ENCODE data around the gene CBLN3.

The CBLN3 gene

DNA sequence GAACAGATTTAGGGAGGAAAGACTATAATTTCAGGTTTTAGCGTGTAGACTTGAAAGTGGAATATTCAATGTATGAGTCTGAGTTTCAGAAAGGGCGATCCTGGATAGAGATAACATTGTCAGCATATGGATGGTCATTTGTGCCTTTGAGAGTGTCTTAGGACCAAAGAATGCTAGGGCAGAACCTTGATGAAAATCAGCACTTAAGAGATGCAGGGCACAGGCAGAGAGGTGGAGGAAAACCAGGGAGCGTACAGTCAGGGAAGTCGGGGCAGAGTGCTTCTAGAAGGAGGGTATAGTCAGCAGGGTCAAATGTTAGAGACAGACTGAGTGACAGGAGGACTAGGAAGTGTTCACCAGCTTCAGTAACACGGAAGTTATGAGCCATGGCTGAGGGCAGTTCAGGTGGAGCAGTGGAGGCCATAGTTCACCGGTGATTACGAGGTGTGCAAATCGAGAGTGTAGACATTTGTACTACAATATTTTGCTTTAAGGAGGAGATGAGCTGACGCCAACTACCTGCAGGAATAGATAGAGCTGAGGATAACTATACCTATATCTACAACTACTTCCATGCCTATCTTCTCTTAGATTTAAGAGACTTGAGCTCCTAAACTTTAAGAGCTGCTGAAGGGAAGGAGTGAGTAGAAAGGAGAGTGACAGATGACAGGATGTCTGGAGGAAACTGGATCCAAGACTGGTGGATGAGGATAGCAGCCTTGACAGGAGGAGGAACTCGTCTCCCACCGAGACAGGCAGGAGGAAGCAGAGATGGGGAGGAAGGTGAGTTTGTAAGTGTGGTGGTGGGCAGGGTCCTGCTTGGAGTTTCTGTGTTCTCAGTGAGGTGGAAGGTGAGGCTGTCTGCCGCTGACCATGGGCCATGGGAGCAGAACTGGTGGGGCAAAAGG, 6.5 kb downstream of the CBLN3 start:
- DNase-seq = no peak

GRCh38 chr14:24422261-24422660, 7.2 kb downstream of the CBLN3 start:
- DNase-seq = no peak

DNA sequence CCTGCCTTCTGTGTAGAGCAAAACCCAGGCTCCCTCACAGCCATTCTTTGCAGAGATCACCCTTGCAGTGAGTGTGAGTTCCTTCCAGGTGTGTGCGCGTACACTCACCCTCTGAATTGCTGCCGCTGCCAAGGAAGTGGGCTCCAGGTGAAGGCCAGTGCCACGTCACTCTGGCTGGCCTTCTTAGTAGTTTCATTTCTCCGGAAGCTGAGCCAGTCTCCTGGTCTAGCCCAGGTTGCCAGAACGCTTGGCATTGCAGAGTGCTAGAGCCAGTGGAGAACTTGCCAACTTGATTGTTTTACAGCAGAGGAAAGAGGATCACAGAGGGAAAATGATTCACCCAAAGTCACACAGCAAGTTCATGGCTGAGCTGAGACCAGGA, 11.0 kb downstream of the CBLN3 start:
- no peak for DNase-seq

DNA sequence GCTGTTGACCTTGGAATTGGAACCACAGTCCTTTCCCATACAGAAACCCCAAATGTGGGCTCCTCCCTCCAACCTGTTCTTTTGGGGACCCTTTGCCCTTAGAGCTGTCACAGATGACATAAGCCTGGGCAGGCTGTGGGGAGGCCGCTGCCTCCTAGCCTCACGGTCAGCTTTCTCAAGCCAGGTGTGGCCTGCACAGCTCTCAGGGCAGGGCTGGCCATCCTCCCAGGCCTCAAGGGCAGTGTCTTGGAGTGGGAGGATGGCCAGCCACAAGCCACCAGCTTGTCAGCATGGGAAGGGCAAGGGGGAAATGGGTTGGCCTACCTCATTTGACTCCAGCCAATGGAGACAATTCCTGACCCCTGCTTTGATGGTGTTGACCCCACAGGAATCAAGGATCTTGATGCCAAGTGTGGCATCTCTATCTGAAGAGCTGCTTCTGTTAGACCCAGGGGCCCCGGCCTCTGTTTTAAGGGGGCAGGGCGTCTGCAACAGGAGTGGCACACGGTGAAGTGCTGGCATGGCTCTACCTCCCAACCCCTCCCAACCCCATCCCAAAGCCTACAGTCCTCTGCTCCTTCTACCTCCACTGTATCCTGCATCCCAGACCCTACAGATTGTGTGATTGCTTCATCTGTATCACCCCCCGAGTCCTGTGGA, 11.5 kb downstream of the CBLN3 start:
- DNase-seq = no peak

DNA sequence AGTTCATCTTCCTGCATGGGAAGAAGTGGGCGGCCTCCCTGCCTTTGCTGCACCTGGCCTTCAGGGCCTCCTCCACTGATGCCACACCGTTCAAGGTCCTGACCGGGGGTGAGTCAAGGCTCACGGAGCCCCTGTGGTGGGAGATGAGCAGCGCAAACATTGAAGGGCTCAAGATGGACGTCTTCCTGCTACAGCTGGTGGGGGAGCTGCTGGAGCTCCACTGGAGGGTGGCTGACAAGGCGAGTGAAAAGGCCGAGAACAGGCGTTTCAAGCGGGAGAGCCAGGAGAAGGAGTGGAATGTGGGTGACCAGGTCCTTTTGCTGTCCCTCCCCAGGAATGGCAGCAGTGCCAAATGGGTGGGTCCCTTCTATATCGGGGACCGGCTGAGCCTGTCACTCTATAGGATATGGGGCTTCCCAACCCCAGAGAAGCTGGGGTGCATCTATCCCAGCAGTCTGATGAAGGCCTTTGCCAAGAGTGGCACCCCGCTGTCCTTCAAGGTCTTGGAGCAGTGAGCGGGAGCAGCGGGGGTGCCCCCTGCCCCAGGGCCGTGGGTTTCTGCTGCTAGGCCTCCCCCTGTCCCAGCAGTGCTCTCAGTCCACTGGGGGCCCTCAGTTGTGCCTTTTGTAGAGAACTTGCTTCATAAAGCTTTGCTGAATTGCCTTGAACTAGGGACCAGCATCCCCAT, 12.4 kb downstream of the CBLN3 start:
- no peak for DNase-seq

DNA sequence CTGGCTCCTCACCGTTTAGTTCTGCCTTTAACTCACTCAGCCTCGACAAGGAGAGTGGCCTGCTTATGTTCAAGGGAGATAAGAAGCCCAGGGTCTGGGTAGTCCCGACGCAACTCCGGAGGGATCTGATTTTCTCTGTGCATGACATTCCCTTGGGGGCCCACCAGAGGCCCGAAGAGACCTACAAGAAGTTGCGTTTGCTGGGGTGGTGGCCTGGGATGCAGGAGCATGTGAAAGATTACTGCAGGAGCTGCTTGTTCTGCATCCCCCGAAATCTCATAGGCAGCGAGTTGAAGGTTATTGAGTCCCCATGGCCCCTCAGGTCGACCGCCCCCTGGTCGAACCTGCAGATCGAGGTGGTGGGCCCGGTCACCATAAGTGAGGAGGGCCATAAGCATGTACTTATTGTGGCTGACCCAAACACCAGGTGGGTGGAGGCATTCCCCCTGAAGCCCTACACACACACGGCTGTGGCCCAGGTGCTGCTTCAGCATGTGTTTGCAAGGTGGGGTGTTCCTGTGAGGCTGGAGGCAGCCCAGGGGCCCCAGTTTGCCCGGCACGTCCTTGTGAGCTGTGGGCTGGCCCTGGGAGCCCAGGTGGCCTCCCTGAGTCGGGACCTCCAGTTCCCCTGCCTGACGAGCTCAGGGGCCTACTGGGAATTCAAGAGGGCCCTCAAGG, 13.1 kb downstream of the CBLN3 start:
- no peak for DNase-seq

DNA sequence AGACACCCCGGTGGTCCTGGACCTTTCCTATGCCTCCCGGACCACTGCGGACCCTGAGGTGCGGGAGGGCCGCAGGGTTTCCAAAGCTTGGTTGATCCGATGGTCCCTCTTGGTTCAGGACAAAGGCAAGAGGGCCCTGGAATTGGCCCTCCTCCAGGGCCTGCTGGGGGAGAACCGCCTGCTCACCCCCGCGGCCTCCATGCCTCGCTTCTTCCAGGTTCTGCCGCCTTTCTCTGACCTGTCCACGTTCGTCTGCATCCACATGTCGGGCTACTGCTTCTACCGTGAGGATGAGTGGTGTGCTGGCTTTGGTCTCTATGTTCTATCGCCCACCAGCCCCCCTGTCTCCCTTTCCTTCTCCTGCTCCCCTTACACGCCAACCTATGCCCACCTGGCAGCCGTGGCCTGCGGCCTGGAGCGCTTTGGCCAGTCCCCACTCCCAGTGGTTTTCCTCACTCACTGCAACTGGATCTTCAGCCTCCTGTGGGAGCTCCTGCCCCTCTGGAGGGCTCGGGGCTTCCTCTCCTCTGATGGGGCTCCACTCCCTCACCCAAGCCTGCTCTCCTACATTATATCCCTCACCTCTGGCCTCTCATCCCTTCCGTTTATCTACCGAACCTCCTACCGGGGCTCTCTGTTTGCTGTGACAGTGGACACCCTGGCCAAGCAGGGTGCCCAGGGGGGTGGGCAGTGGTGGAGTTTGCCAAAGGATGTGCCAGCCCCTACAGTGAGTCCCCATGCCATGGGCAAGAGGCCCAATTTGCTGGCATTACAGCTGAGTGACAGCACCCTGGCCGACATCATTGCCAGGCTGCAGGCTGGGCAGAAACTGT, 13.8 kb downstream of the CBLN3 start:
- DNase-seq = no peak

DNA sequence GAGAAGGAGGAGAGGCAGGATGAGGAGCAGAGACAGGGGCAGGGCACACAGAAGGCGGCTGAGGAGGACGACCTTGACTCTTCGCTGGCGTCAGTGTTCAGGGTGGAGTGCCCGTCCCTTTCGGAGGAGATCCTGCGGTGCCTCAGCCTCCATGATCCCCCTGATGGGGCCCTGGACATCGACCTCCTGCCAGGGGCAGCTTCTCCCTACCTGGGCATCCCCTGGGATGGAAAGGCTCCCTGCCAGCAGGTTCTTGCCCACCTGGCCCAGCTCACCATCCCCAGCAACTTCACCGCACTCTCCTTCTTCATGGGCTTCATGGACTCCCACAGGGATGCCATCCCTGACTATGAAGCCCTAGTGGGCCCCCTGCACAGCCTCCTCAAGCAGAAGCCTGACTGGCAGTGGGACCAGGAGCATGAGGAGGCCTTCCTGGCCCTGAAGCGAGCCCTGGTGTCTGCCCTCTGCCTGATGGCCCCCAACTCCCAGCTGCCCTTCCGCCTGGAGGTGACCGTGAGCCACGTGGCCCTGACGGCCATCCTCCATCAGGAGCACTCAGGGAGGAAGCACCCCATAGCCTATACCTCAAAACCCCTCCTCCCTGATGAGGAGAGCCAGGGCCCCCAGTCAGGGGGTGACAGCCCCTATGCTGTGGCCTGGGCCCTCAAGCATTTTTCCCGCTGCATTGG, 14.6 kb downstream of the CBLN3 start:
- DNase-seq = no peak

DNA sequence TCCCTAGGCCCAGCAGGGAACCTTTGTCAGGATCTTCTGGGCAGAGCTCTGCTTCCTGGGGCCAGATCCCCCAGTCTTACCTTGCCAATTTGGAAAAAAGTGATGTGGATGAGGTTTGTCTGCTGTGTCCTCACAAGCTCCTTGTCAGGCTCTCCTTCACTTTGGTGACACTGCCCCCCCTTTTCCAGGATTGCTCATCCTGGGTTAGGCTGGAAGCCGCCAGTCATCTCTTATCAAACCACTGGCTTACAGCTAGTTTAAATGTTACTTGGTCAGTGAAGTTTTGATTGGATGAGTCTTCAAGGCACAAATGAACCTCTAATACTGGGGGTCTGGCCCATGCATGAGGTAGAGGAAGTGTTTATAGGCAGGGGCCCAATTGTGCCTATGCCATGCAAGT, 15.4 kb downstream of the CBLN3 start:
- no peak for DNase-seq

DNA sequence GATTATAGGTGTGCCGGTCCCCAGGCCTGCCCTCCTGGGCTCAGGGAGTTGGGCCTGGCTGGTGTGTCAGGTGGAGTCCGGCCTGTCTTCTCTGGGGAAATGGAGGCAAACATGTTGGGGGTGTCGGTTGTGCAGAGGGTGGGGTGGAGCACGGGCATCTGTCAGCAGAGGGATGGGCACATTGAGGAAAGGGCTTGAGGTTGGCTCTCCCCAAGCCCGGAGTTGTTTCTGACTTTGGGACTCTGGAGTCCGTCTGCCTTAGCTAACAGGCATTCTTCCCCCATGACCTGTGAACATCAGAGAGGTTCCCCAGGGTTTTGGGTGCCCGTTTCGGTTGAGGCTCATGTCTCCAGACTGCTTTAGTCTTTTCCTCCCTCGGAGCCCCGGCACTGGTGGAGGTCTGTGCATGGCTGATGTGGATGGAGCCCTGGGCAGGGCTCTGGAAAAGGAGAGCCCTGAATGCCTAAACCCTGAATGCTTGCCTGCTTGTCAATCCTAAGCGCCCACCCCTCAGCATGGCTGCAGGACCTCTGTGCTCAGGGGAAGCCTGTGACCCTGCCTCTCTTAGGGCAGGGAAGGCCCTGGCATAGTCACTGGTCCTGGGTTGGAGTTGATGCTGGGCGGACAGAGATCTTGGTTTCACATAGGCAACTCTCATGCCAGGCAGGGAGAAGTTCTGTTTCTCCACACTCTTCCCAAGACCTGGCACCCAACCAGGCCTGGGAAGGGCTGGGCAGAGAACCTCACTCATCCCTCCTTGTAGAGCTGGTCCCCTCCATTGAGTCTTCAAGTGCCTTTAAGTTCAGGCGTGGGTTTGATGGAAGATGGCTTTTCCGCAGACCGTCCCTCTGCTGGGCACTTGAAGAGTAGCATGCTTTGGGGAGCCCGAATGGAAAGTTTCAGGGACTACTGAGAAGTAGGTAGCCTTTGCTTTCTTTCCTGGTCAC, 17.8 kb downstream of the CBLN3 start:
- peak; percentile 27 for DNase-seq

DNA sequence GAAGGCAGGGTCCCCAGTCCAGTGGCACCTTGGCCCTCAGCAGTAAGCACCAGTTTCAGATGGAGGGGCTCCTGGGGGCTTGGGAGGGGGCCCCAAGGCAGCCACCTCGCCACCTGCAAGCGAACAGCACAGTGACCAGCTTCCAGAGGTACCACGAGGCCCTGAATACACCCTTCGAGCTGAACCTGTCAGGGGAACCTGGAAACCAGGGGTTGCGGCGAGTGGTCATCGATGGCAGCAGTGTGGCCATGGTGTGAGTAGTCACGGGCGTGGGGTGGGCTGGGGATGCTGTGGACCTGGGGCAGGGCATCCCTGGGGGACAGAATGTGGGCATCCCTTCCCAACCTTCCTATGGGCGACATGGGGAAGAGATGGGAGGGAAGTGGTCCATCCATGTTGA, 19.5 kb downstream of the CBLN3 start:
- DNase-seq = no peak

GRCh38 chr14:24409192-24409591, 20.3 kb downstream of the CBLN3 start:
- DNase-seq = no peak

DNA sequence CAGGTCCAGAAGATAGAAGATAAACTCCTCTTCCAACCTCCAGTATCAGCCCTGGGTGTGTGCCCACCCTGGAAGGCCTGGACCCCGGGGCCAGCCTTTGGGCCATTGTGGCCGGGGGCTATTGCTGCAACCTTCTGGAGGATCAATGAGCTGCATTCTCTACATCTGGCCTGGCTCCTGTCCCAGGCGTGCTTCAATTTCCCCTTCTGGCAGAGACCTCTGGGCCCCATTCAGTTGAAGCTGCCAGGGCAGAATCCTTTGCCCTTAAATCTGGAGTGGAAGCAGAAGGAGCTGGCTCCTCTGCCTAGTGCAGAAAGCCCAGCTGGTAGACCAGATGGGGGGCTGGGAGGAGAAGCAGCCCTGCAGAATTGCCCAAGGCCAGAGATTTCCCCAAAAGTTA, 20.7 kb downstream of the CBLN3 start:
- no peak for DNase-seq

- no peak for DNase-seq
These were observed 21.7 kb downstream of the CBLN3 start for GRCh38 chr14:24407608-24408325.

DNA sequence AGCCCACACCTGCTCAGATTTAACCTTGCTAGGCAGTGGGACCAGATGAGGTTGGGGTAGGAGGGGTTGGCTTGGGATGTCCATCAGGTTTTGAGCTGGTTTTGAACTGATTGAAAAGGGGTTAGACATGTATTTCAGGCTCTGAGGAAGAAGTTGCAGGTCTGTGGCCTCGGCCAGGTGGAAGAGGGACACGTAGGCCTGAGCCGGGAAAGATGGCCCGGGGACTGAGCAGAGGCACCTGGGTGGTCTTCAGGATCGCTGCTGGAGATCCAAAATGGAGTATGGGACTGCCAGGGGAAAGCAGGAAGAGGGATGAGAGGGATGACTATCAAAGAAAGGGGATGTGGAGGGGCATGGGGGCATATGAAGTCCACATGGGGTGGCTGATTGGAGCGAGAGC, 23.1 kb downstream of the CBLN3 start:
- no peak for DNase-seq

DNA sequence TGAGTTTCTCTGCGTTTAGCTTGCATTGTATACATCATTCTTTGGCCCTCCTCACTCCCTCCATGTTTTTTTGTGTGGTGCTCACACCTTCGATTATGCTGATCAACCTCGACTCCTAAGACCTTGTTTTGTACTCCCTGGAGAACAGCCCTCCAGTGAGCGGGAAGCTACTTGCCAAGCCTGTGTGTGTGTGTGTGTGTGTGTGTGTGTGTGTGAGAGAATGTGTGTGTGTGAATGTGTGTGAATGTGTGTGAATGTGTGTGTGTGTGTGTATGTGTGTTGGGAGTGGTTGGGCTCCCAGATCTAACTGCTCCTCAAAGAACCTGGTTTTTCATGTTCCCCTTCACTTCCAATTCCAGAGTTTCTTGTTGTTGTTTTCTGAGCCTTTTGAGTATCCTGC, 24.7 kb downstream of the CBLN3 start:
- DNase-seq = no peak

GRCh38 chr14:24403294-24403998, 26.0 kb downstream of the CBLN3 start:
- DNase-seq = no peak

- no peak for DNase-seq
These were observed 27.4 kb downstream of the CBLN3 start for GRCh38 chr14:24401810-24402702.

All from activated CD4-positive, alpha-beta T cell treated with anti-CD3 and anti-CD28 coated beads, Interleukin-2, amount 50 U/mL, for 16 hours (primary cell).